Fibroblast of lung (primary cell): ENCODE data around the gene PKP1.

Source experiments
- EZH2 ChIP-seq: IDR thresholded peaks from 2 replicates; pipeline ENCODE4 v1.5.1; 2012; ENCODE audit warnings: low read length, control low read depth, mild to moderate bottlenecking; ENCODE audit errors: missing control alignments
- TF ChIP-seq, protein P1 (sequence below), 2 donors: IDR thresholded peaks in 1 of 2; conservative IDR thresholded peaks in 1 of 2; 1 replicate in 1 of 2; 2 replicates in 1 of 2; pipeline ENCODE4 v1.5.1; 2011 to 2012; ENCODE audit warnings: low read length in 2 of 2, control low read depth in 1 of 2, inconsistent platforms in 1 of 2, low read depth in 1 of 2, mild to moderate bottlenecking in 1 of 2

DNA sequence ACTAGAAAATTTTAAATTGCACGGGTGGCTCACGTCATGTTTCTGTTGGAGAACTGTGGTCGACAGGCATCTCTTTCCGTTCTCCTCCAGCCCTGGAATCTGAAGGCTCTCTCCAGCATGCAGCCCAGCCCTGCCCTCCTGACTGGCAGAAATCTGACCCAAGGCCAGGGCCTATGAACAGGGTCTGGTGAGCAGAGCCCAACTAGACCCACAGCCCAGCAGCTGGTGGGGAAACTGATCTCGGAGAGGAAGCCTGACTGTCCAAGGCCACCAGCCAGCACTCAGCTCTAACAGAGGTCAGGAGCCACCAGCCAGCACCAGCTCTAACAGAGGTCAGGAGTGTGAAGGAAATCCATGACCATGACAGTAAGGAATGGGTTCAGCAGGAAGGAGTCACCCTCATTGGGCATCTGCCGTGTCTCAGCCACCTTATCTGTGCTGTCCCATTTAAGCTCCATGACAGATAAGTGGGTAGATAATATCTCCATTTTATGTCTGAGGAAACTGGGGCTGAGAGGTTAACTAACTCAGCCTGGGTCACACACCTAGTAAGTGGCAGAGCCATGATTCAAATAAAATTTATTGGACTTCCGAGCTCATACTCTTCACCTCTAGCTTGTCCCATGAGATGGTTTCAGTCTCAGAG is 20.2 kb upstream of the PKP1 start:
- TF ChIP-seq, protein P1, sequence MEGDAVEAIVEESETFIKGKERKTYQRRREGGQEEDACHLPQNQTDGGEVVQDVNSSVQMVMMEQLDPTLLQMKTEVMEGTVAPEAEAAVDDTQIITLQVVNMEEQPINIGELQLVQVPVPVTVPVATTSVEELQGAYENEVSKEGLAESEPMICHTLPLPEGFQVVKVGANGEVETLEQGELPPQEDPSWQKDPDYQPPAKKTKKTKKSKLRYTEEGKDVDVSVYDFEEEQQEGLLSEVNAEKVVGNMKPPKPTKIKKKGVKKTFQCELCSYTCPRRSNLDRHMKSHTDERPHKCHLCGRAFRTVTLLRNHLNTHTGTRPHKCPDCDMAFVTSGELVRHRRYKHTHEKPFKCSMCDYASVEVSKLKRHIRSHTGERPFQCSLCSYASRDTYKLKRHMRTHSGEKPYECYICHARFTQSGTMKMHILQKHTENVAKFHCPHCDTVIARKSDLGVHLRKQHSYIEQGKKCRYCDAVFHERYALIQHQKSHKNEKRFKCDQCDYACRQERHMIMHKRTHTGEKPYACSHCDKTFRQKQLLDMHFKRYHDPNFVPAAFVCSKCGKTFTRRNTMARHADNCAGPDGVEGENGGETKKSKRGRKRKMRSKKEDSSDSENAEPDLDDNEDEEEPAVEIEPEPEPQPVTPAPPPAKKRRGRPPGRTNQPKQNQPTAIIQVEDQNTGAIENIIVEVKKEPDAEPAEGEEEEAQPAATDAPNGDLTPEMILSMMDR (conservative IDR thresholded peaks at IDR 0.05 in 1 of 2, IDR thresholded peaks at IDR 0.05 in 1 of 2; ENCODE audit: low read depth in 1 of 2, low read length in 2 of 2): no peak
- no peak for TF ChIP-seq EZH2
